NCI-H2196 (cell line): ENCODE results near the gene ZNF300.
"Not testable (repeated sequence)": the region's sequence is repeated elsewhere in the genome, so short reads cannot be mapped to it uniquely, and the experiment has no call there.

ENCODE experiments used
- DNase-seq: peaks from one replicate; lab custom pipeline; 2025; ENCODE audit not compliant: unreplicated experiment; lab: John Stamatoyannopoulos, UW

Gene ZNF300

GRCh38 chr5:150904479-150905311 is at the start of gene ZNF300:
Gene ZNF300 (minus strand): TSS chr5:150904980. CDS start chr5:150903155, 1,825 bp downstream.
- DNase-seq: peak; percentile 90

GRCh38 chr5:150948539-150948938 is 43.8 kb upstream of the ZNF300 start:
- no peak for DNase-seq

- no peak for DNase-seq
Measured at GRCh38 chr5:150946351-150946905, 41.6 kb upstream of the ZNF300 start.

GRCh38 chr5:150945947-150946346 is 41.2 kb upstream of the ZNF300 start:
- DNase-seq: no peak

- no peak for DNase-seq
Measured at GRCh38 chr5:150945486-150945885, 40.7 kb upstream of the ZNF300 start.

GRCh38 chr5:150931368-150931965 is 26.7 kb upstream of the ZNF300 start:
- DNase-seq: no peak

GRCh38 chr5:150918613-150919012 is 13.8 kb upstream of the ZNF300 start:
- DNase-seq: no peak

- DNase-seq: no peak
Measured at GRCh38 chr5:150912312-150912814, 7.6 kb upstream of the ZNF300 start.

GRCh38 chr5:150905312-150905683 is 518 bp upstream of the ZNF300 start:
- no peak for DNase-seq

GRCh38 chr5:150901446-150901845 is 3.3 kb downstream of the ZNF300 start:
- no peak for DNase-seq

- no peak for DNase-seq
Measured at GRCh38 chr5:150895431-150896428, 9.1 kb downstream of the ZNF300 start.

GRCh38 chr5:150879358-150879757 is 25.4 kb downstream of the ZNF300 start:
- DNase-seq: no peak

- DNase-seq: no peak
Measured at GRCh38 chr5:150862070-150862469, 42.7 kb downstream of the ZNF300 start.

GRCh38 chr5:150860246-150860821 is 44.4 kb downstream of the ZNF300 start:
- no peak for DNase-seq

GRCh38 chr5:150856700-150857099 is 48.1 kb downstream of the ZNF300 start:
- not testable (repeated sequence) for DNase-seq

GRCh38 chr5:150853561-150853960 is 51.2 kb downstream of the ZNF300 start:
- no peak for DNase-seq

- DNase-seq: no peak
Measured at GRCh38 chr5:150851039-150851438, 53.7 kb downstream of the ZNF300 start.

- no peak for DNase-seq
Measured at GRCh38 chr5:150848271-150848670, 56.5 kb downstream of the ZNF300 start.

GRCh38 chr5:150847334-150847695 is 57.5 kb downstream of the ZNF300 start:
- no peak for DNase-seq

GRCh38 chr5:150846654-150847333 is 58.0 kb downstream of the ZNF300 start:
- peak; percentile 81 for DNase-seq
